ENCODE results near the gene TNFRSF8.

TNFRSF8 gene

DNA sequence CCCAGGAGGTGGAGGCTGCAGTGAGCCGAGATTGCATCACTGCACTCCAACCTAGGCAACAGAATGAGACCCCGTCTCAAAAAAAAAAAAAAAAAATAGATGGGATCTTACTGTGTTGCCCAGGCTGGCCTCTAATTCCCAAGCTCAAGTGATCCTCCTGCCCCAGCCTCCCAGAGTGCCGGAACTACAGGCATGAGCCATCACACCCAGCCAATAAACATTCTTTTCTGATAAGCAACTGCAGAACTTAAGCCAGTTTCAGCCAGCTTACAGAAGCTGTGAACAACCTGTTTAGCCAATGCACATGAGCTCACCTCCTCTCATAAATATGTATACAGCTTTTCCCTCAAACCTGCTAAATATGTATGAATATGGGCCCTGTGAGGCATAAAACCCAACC lies 46.9 kb upstream of the TNFRSF8 start:
- H4K20me1 ChIP-seq (ENCODE audit: insufficient read depth) = no peaks in the 10 kb centered on the region
- no peak overlapping the region for H2AFZ ChIP-seq (ENCODE audit: low read depth)
- H3K79me2 ChIP-seq (ENCODE audit: insufficient read depth, low read depth) = peaks cover 11% of the 10 kb centered on the region; the same call in 1 of the 2 replicates
- TF ChIP-seq CTCF (conservative IDR thresholded peaks at IDR 0.05; ENCODE audit: low read depth, low read length) = no peak
- no peaks in the 10 kb centered on the region for H3K27me3 ChIP-seq (ENCODE audit: insufficient read depth, low read depth)
- no peak overlapping the region for H3K4me2 ChIP-seq
- no peak overlapping the region for H3K4me3 ChIP-seq (IDR thresholded peaks at IDR 0.05; ENCODE audit: insufficient read depth, low read depth, low read length)
- no peak overlapping the region; the same call in 1 of the 2 replicates for H3K27ac ChIP-seq
- peaks cover 6% of the 10 kb centered on the region for H3K4me1 ChIP-seq (ENCODE audit: low read depth, poor library complexity, severe bottlenecking)
- no peaks in the 10 kb centered on the region for H3K36me3 ChIP-seq (ENCODE audit: insufficient read depth)
- no peak overlapping the region for H3K9ac ChIP-seq

GRCh38 chr1:12019858-12020509 lies 43.1 kb upstream of the TNFRSF8 start:
- TF ChIP-seq CTCF (conservative IDR thresholded peaks at IDR 0.05; ENCODE audit: low read depth, low read length) = no peak
- peak overlapping the region; percentile 22; the same call in 1 of the 2 replicates for H3K27ac ChIP-seq
- H3K27me3 ChIP-seq (ENCODE audit: insufficient read depth, low read depth) = no peaks in the 10 kb centered on the region
- peak overlapping the region; percentile 51; the same call in 1 of the 2 replicates for H3K9ac ChIP-seq
- H3K4me3 ChIP-seq (IDR thresholded peaks at IDR 0.05; ENCODE audit: insufficient read depth, low read depth, low read length) = peak overlapping the region; percentile 67
- H2AFZ ChIP-seq (ENCODE audit: low read depth) = peak overlapping the region; percentile 54
- H3K4me1 ChIP-seq (ENCODE audit: low read depth, poor library complexity, severe bottlenecking) = peaks cover 6% of the 10 kb centered on the region
- peak overlapping the region; percentile 88 for H3K4me2 ChIP-seq
- peaks cover 11% of the 10 kb centered on the region; the same call in 1 of the 2 replicates for H3K79me2 ChIP-seq (ENCODE audit: insufficient read depth, low read depth)
- H4K20me1 ChIP-seq (ENCODE audit: insufficient read depth) = no peaks in the 10 kb centered on the region
- H3K36me3 ChIP-seq (ENCODE audit: insufficient read depth) = no peaks in the 10 kb centered on the region

- no peak overlapping the region for H2AFZ ChIP-seq (ENCODE audit: low read depth)
- H3K27me3 ChIP-seq (ENCODE audit: insufficient read depth, low read depth) = no peaks in the 10 kb centered on the region
- no peak overlapping the region for H3K4me2 ChIP-seq
- H4K20me1 ChIP-seq (ENCODE audit: insufficient read depth) = no peaks in the 10 kb centered on the region
- no peak for TF ChIP-seq CTCF (conservative IDR thresholded peaks at IDR 0.05; ENCODE audit: low read depth, low read length)
- no peak overlapping the region for H3K4me3 ChIP-seq (IDR thresholded peaks at IDR 0.05; ENCODE audit: insufficient read depth, low read depth, low read length)
- no peaks in the 10 kb centered on the region for H3K36me3 ChIP-seq (ENCODE audit: insufficient read depth)
- H3K27ac ChIP-seq = no peak overlapping the region
- peaks cover 6% of the 10 kb centered on the region for H3K4me1 ChIP-seq (ENCODE audit: low read depth, poor library complexity, severe bottlenecking)
- no peak overlapping the region for H3K9ac ChIP-seq
- H3K79me2 ChIP-seq (ENCODE audit: insufficient read depth, low read depth) = peaks cover 11% of the 10 kb centered on the region; the same call in 1 of the 2 replicates
Measured at GRCh38 chr1:12021616-12022015, 41.5 kb upstream of the TNFRSF8 start.

GRCh38 chr1:12022036-12022435 lies 41.1 kb upstream of the TNFRSF8 start:
- Histone ChIP-seq H4K20me1 (ENCODE audit: insufficient read depth) (no peaks in the 10 kb centered on the region), H2AFZ (ENCODE audit: low read depth) (no peak overlapping the region), H3K4me2 (no peak overlapping the region), H3K27me3 (ENCODE audit: insufficient read depth, low read depth) (no peaks in the 10 kb centered on the region), H3K36me3 (ENCODE audit: insufficient read depth) (no peaks in the 10 kb centered on the region), H3K4me1 (ENCODE audit: low read depth, poor library complexity, severe bottlenecking) (peaks cover 6% of the 10 kb centered on the region), H3K4me3 (IDR thresholded peaks at IDR 0.05; ENCODE audit: insufficient read depth, low read depth, low read length) (no peak overlapping the region), H3K9ac (no peak overlapping the region), H3K27ac (no peak overlapping the region), H3K79me2 (ENCODE audit: insufficient read depth, low read depth) (peaks cover 11% of the 10 kb centered on the region; the same call in 1 of the 2 replicates)
- TF ChIP-seq CTCF (conservative IDR thresholded peaks at IDR 0.05; ENCODE audit: low read depth, low read length) = no peak
